HT-29 (cell line): ENCODE data around the gene MYRF. TPM values are rescaled to one million over a fixed set of nuclear protein-coding genes. Genes with fewer than 3 reads are reported as not detected.

ENCODE experiments used
- DNase-seq: peaks from one replicate; pipeline ENCODE4 v3.0.0-alpha.2; 2015; ENCODE audit warnings: low spot score
- total RNA-seq: library from RNA; depleted of rRNA; stranded (reverse); fragments of >200 nt; shearing (Covaris generic); gene quantifications from 2 replicates; pipeline ENCODE4 v1.2.3, GENCODE V29; 2014

MYRF gene
- total RNA-seq, 1 experiment from 2014 or later, result 105 TPM

DNA sequence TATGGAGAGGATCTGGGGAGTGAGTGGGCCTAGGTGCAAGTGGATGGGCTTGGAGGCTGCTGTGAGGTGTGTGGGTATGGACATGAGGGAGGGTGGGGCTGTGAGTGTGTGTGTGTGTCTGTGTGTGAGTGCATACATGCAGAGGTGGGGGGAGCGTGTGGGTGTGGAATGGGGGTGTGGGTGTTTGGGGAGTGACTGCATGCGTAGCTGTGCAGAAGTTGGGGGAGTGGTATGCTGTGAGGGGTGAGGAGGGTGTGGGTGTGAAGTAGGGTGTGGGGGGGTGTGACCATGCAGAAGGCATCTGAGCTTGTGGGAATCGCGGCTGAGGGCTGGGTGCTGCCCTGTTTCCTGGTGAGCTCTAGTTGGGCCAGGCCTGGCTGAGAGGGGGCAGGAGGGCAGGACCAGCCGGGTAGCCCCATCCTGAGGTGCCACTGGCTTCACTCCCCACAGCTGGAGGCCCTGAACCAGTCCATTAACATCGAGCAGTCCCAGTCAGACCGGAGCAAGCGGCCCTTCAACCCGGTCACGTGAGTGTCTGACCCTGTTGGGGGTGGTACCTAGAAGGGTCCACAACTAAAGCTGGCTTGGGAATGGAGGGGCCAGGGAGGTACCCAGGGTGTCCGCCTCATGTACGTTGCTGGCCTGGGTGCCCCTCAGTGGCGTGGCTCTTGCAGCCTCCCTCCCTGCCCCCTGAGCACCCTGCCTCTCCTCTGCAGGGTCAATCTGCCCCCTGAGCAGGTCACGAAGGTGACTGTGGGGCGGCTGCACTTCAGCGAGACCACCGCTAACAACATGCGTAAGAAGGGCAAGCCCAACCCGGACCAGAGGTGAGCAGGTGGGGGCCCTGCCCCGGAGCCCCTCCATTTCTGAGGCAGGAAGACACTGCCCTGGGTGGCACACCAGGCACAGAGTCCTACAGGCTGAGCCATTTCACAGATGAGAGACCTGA lies 23.4 kb downstream of the MYRF start:
- no peak for DNase-seq

- peak; percentile 82 for DNase-seq
These were observed 24.2 kb downstream of the MYRF start for GRCh38 chr11:61776561-61777075.

DNA sequence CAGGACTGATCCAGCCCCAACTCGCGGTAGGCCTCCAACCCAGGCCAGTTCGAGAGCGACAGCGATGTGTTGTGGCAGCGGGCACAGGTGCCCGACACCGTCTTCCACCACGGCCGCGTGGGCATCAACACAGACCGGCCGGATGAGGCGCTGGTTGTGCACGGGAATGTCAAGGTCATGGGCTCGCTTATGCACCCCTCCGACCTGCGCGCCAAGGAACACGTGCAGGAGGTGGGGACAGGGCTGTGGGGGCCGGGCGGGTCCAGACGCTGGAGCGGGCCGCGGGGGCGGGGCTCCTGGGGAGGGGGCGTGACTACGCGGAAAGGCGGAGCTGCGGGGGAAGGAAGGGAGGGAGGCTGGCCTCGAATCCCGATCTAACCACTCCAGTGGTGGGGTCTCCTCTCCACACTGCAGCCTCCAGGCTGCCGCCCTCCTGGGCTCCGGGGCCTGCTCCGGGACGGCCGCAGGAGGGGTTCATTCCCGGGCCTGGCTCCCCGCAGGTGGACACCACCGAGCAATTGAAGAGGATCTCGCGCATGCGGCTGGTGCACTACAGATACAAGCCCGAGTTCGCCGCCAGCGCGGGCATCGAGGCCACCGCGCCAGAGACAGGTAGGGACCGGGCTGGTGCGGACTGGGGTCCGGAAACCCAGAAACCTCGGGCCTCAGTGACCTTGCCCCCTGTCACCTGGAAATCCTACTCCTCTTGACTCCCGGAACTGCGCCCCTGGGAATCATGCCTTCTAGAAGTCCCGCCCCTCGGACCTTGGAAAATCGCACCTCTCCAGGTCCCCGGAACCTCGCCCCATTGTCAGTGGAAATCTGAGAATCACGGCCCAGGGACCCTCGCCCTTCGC lies 25.0 kb downstream of the MYRF start:
- DNase-seq, result no peak

DNA sequence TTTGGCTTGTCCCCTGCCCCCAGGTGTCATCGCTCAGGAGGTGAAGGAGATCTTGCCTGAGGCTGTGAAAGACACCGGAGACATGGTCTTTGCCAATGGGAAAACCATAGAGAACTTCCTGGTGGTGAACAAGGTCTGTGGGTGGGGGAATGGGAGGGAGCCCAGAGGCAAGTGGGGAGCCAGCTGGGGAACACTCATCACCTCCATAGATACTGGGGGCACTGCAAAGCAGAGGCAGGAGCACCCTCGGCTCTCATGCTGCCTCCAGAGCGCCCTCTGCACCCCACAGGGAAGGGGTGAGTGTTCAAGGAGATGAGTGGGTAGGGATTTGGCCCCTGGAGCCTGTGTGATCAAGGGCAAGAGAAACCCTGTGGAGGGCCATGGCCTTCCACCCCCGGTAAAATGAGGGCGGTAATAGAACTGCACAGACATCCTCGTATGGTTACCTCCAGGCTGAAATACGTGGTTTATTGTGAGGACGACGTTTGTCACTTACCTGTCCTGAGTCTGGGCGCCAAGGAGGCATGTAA lies 26.0 kb downstream of the MYRF start:
- no peak for DNase-seq

- no peak for DNase-seq
These were observed 26.6 kb downstream of the MYRF start for GRCh38 chr11:61778920-61779650.

DNA sequence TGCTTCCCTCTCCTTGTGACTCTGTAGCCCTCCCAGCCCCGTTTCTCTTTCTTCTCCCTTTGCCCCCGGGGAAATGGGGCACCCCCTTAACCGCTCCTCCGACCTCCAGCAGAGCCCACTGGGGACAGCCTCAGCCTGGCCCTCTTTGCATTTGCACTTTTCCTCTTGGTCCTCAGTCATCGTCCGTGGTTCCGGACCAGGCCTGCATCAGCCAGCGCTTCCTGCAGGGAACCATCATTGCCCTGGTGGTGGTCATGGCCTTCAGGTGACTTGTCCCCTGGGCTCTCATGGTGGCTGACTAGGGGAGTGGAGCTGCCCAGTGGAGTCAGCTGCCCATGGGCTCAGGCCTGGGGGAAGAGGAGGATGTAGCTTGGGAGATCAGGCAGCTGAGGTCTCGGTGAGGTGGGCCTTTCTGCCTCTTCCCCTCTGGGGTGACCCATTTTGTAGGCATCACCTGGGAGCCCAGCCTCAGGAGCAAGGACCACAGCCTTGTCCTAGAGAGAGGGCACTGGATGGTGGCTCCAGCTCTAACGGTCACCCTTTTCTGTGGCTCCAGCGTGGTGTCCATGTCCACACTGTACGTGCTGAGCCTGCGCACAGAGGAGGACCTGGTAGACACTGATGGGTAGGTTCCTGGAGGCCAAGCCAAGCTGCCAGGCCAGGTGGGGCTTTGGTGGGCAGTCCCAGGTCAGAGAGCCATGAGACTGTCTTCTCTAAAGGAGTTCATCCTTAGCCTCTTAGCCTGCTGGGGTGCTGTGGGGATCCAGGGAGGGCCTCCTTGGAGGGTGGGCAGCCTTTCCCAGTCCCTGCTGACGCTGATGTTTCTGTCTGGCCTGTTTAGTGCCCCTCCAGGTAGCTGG lies 27.5 kb downstream of the MYRF start:
- no peak for DNase-seq

GRCh38 chr11:61780581-61781162 lies 28.2 kb downstream of the MYRF start:
- DNase-seq, result no peak

GRCh38 chr11:61781585-61781984 lies 29.1 kb downstream of the MYRF start:
- DNase-seq, result no peak

DNA sequence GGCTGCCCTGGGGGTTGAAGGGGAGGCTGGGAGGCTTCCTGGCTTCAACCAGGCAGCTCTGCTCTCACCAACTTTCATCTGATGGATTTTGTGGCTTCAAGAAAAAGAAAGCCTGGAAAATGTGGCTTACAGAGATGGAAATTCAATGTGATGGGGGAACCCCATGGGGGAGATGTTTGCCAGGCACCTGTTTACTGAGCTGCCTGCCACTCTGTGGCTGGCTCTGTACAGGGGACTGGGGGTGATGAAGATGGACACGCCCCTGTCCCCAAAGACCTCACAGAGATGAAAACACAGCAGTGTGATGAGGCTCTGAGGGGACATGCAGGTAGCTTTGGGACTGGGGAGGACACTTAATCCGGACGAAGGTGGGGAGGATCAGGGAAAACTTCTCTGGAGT lies 29.9 kb downstream of the MYRF start:
- no peak for DNase-seq

- DNase-seq, result no peak
These were observed 30.4 kb downstream of the MYRF start for GRCh38 chr11:61782841-61783240.

GRCh38 chr11:61783717-61784505 lies 31.5 kb downstream of the MYRF start:
- DNase-seq, result no peak

GRCh38 chr11:61784506-61784805 lies 32.0 kb downstream of the MYRF start:
- DNase-seq, result no peak

- no peak for DNase-seq
These were observed 33.5 kb downstream of the MYRF start for GRCh38 chr11:61785837-61786402.

DNA sequence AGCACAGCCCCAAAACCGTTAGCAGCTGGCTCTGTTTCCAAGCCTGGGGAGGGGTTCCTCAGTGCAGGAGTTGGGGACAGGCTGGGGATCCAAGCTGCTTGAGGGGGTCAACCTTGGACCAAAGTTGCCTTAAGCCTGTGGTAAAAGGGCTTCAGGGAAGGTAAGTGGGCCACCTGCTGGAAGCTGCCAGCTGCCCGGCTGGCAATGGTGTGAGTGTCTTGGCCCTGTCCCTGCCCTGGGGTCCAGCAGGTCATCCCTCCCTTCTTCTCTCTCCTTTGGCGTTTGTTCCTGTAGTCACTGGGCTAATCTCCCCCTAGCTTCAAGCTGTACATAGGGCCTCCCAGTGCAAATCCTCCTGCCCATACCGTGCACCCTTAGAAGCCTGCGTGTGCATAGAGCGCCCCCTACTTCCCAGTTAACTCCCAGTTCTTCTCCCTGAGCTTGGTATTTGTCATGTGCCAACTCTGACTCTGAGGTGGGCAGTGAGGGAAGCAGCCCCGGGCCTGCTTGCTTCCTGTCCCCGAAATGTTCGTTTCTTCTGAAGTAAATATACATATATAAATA lies 35.6 kb downstream of the MYRF start:
- peak; percentile 81 for DNase-seq

DNA sequence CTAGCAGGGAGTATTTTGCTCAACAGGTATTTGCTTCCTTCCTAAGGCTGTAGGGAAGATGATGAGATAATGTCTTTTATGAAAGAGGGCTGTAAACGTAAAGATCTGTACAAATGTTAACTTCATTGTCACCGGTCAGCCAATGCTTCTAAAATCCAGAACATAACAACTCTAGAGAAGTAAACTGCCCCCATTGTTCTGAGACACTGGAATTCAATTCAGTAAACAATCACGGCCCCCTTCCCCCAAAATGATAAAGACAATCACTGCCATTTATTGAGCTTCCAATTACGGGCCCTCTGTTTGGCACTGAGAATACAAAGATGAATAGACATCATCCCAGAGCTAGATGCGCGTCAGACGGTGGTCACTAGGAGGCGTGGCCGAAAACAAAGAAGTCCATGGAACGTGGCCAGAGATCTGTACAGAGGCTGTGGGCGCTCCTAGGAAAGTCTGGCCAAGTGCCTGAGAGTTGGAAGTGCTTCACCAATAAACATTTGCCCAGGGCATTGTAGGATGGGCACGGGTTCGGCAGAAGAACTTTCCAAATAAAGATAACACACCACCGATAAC lies 39.4 kb downstream of the MYRF start:
- DNase-seq, result peak; percentile 94

GRCh38 chr11:61792310-61793082 lies 40.1 kb downstream of the MYRF start, which contains the start of the genes FEN1 and TMEM258:
FEN1 (plus strand) TSS chr11:61792911; CDS start chr11:61795362, 2,451 bp downstream.
TMEM258 (minus strand) TSS chr11:61792599; CDS start chr11:61792558, 41 bp downstream.
- peak; percentile 96 for DNase-seq
